Endothelial cell of umbilical vein (primary cell): Measurements from ENCODE around the gene TMEM214. TPM values are rescaled to one million over a fixed set of nuclear protein-coding genes. Genes with fewer than 3 reads are reported as not detected.

Source experiments
- BruUV-seq: library from RNA; stranded (reverse); fragments of 400-500 nt; replicated peaks from 2 replicates; lab custom pipeline; 2021; lab: Mats Ljungman, UMichigan
- CTCF ChIA-PET: fragments of 300-600, 350-600 bp; sonication (Branson Sonifier 250); formaldehyde crosslinking; loops from one replicate; lab custom pipeline; 2021; ENCODE audit warnings: antibody characterized with exemption, inconsistent platforms; lab: Charles Lee
- POLR2A ChIA-PET: fragments of 300-600, 350-600 bp; sonication (Branson Sonifier 250); formaldehyde crosslinking; loops from one replicate; lab custom pipeline; 2021; ENCODE audit warnings: antibody characterized with exemption, inconsistent platforms; lab: Charles Lee
- DNase-seq: peaks from one replicate; pipeline ENCODE4 v3.0.0-alpha.2; 2011; ENCODE audit warnings: low read depth, low spot score
- FAIRE-seq: peaks from 2 replicates; lab custom pipeline; 2011; peaks lifted over from hg19 to GRCh38; lab: Jason Lieb, UNC
- H2AFZ ChIP-seq: 2 replicates; pipeline ENCODE4 v1.6.0; 2012; ENCODE audit warnings: low read depth, low read length, control low read depth, inconsistent platforms
- H3K27ac ChIP-seq: 2 replicates; pipeline ENCODE4 v1.5.1; 2011; ENCODE audit warnings: low read depth, mild to moderate bottlenecking, control low read depth, low read length, moderate library complexity; ENCODE audit not compliant: insufficient read depth
- H3K27me3 ChIP-seq, 2 experiments: 2 replicates each; pipeline versions ENCODE4 v1.6.0 to v1.6.1; 2011; ENCODE audit warnings: low read length in 2 of 2, mixed read lengths in 1 of 2; ENCODE audit not compliant: control insufficient read depth in 2 of 2, insufficient read depth in 2 of 2
- H3K36me3 ChIP-seq, 2 experiments: 2 replicates in 1 of 2; 3 replicates in 1 of 2; pipeline ENCODE4 v1.5.1; 2011; ENCODE audit warnings: low read length in 2 of 2, mild to moderate bottlenecking in 1 of 2, moderate library complexity in 1 of 2; ENCODE audit not compliant: control insufficient read depth in 2 of 2, insufficient read depth in 2 of 2; ENCODE audit errors: extremely low read depth in 1 of 2
- H3K4me1 ChIP-seq: 3 replicates; pipeline ENCODE4 v1.5.1; 2011; ENCODE audit warnings: mild to moderate bottlenecking, low read length; ENCODE audit not compliant: control insufficient read depth, insufficient read depth; ENCODE audit errors: extremely low read depth
- H3K4me2 ChIP-seq: 2 replicates; pipeline ENCODE4 v1.6.1; 2011; ENCODE audit warnings: low read length, control low read depth, mixed read lengths; ENCODE audit not compliant: insufficient read depth
- H3K4me3 ChIP-seq, 3 experiments: fragments of 200-600 bp in 1 of 3; sonication (generic), shearing (Covaris generic) in 1 of 3; replicated peaks in 1 of 3; 2 replicates each; pipeline ENCODE4 v1.5.1; 2011 to 2016; ENCODE audit warnings: control low read depth in 3 of 3, low read length in 3 of 3, mild to moderate bottlenecking in 2 of 3, inconsistent platforms in 1 of 3, low read depth in 1 of 3, moderate library complexity in 1 of 3; ENCODE audit not compliant: insufficient read depth in 1 of 3
- H3K79me2 ChIP-seq: 2 replicates; pipeline ENCODE4 v1.6.0; 2012; ENCODE audit warnings: low read length, inconsistent platforms; ENCODE audit not compliant: control insufficient read depth, insufficient read depth
- H3K9ac ChIP-seq: replicated peaks from 2 replicates; pipeline ENCODE3; 2011; ENCODE audit warnings: low read length, control low read depth; ENCODE audit not compliant: insufficient read depth; ENCODE audit errors: extremely low read depth
- H3K9me1 ChIP-seq: replicated peaks from 3 replicates; pipeline ENCODE4 v1.6.0; 2011; ENCODE audit warnings: mild to moderate bottlenecking, low read length; ENCODE audit not compliant: control insufficient read depth, insufficient read depth; ENCODE audit errors: extremely low read depth
- H3K9me3 ChIP-seq: replicated peaks from 2 replicates; pipeline ENCODE4 v1.5.1; 2012; ENCODE audit warnings: low read length, inconsistent platforms; ENCODE audit not compliant: control insufficient read depth, insufficient read depth
- H4K20me1 ChIP-seq: replicated peaks from 2 replicates; pipeline ENCODE3; 2011; ENCODE audit warnings: mild to moderate bottlenecking, low read length; ENCODE audit not compliant: control insufficient read depth, insufficient read depth; ENCODE audit errors: extremely low read depth
- FOS ChIP-seq: IDR thresholded peaks from 2 replicates; pipeline ENCODE4 v1.6.1; 2011; ENCODE audit warnings: mild to moderate bottlenecking, low read length, moderate library complexity, borderline replicate concordance; ENCODE audit not compliant: insufficient read depth
- JUN ChIP-seq: IDR thresholded peaks from 2 replicates; pipeline ENCODE4 v1.6.1; 2011; ENCODE audit warnings: borderline replicate concordance, low read depth; ENCODE audit not compliant: insufficient read length, insufficient read depth
- MAX ChIP-seq: IDR thresholded peaks from 2 replicates; pipeline ENCODE4 v1.6.1; 2011; ENCODE audit not compliant: insufficient read depth, insufficient read length
- MYC ChIP-seq: IDR thresholded peaks from one replicate; pipeline ENCODE4 v1.6.1; 2011; ENCODE audit warnings: mild to moderate bottlenecking, low read depth, low read length
- POLR2A ChIP-seq: IDR thresholded peaks from 2 replicates; pipeline ENCODE4 v1.6.1; 2012; ENCODE audit warnings: low read depth, mild to moderate bottlenecking, control low read depth, low read length
- POLR2AphosphoS5 ChIP-seq: IDR thresholded peaks from 2 replicates; pipeline ENCODE4 v1.6.1; 2012; ENCODE audit warnings: low read depth, mild to moderate bottlenecking, control low read depth, low read length, moderate library complexity; ENCODE audit not compliant: insufficient read depth
- dilution Hi-C: fragments of 300-500 bp; cut with MboI; formaldehyde crosslinking; loops from one replicate; pipeline ENCODE4 v1.15.0; 2019; ENCODE audit warnings: low sequenced_read_pairs; ENCODE audit not compliant: extremely low pct_ligation_motif_present
- intact Hi-C: fragments of 100-400 bp; cut with micrococcal nuclease; formaldehyde crosslinking; loops from one replicate; pipeline ENCODE4 v1.10.0; 2022
- polyA plus RNA-seq, 4 experiments: library from polyadenylated mRNA; depleted of rRNA in 3 of 4; stranded (reverse) in 3 of 4; unstranded in 1 of 4; fragments of >200 nt; gene quantifications; 2 replicates each; pipeline versions ENCODE4 v1.2.1 to v1.2.3, GENCODE V29; 2011 to 2012; ENCODE audit warnings: missing spikeins in 1 of 4
- total RNA-seq: library from RNA; stranded (reverse); gene quantifications from 2 replicates; pipeline ENCODE4 v1.2.3, GENCODE V29; 2021
- TF ChIP-seq, protein P1 (sequence below), 2 donors: IDR thresholded peaks; 1 replicate in 1 of 2; 2 replicates in 1 of 2; pipeline ENCODE4 v1.5.1; 2011; ENCODE audit warnings: low read length in 2 of 2, mild to moderate bottlenecking in 2 of 2, moderate library complexity in 2 of 2, control low read depth in 1 of 2, inconsistent platforms in 1 of 2, low read depth in 1 of 2; ENCODE audit not compliant: insufficient read depth in 1 of 2; ENCODE audit errors: extremely low read depth in 1 of 2

The TMEM214 gene
- total and polyA plus RNA-seq, 2 donors (not counting 3 experiments of a cell fraction or from before 2014, with no cell fraction given) = 109 to 163 TPM

- no peak overlapping the region for H3K27ac ChIP-seq
- dilution Hi-C loops = no loop called here
- H4K20me1 ChIP-seq = no peaks in the 10 kb centered on the region
- H3K4me1 ChIP-seq = no peaks in the 10 kb centered on the region
- DNase-seq = no peak
- no peaks in the 10 kb centered on the region for H3K27me3 ChIP-seq
- ChIA-PET POLR2A (no interaction called here), CTCF (interaction anchor here (1.6 kb wide), 1 partner anchor 45 kb away, joined by 3 read pairs; the partner anchor contains the start of gene KHK)
- no peaks in the 10 kb centered on the region for H3K9me3 ChIP-seq
- BruUV-seq = no TSS peak
- no peak overlapping the region for H3K9ac ChIP-seq
- H2AFZ ChIP-seq = no peak overlapping the region
- H3K36me3 ChIP-seq = peaks cover 26 to 45% of the 10 kb centered on the region in 2 experiments
- TF ChIP-seq MAX (no peak), JUN (no peak), POLR2A (no peak), POLR2AphosphoS5 (no peak), MYC (no peak), FOS (no peak)
- TF ChIP-seq, protein P1, sequence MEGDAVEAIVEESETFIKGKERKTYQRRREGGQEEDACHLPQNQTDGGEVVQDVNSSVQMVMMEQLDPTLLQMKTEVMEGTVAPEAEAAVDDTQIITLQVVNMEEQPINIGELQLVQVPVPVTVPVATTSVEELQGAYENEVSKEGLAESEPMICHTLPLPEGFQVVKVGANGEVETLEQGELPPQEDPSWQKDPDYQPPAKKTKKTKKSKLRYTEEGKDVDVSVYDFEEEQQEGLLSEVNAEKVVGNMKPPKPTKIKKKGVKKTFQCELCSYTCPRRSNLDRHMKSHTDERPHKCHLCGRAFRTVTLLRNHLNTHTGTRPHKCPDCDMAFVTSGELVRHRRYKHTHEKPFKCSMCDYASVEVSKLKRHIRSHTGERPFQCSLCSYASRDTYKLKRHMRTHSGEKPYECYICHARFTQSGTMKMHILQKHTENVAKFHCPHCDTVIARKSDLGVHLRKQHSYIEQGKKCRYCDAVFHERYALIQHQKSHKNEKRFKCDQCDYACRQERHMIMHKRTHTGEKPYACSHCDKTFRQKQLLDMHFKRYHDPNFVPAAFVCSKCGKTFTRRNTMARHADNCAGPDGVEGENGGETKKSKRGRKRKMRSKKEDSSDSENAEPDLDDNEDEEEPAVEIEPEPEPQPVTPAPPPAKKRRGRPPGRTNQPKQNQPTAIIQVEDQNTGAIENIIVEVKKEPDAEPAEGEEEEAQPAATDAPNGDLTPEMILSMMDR (IDR thresholded peaks at IDR 0.05; ENCODE audit: extremely low read depth in 1 of 2, insufficient read depth in 1 of 2, low read depth in 1 of 2, low read length in 2 of 2) = no peak
- no peaks in the 10 kb centered on the region for H3K79me2 ChIP-seq
- H3K4me3 ChIP-seq = no peak overlapping the region
- no peak for FAIRE-seq
- no peaks in the 10 kb centered on the region for H3K9me1 ChIP-seq
- no peak overlapping the region for H3K4me2 ChIP-seq
- intact Hi-C loops = no loop called here
These were observed 9.4 kb downstream of the TMEM214 start for GRCh38 chr2:27042159-27042661.
